T-helper 17 cell (primary cell): ENCODE data around the gene SAT2. TPM values are rescaled to one million over a fixed set of nuclear protein-coding genes. Genes with fewer than 3 reads are reported as not detected.
"Not testable (repeated sequence)": the region's sequence is repeated elsewhere in the genome, so short reads cannot be mapped to it uniquely, and the experiment has no call there.

Source experiments
- ATAC-seq: fragments of 150-1000 bp; cut with Tn5 transposase; 2 replicates; pipeline ENCODE4 v1.10.0; 2021; ENCODE audit warnings: mild to moderate bottlenecking, moderate library complexity
- DNase-seq, 3 donors: peaks; one replicate each; pipeline versions ENCODE4 v3.0.0 to v3.0.0-alpha.2; 2020 to 2021
- H3K9me3 ChIP-seq: one replicate; pipeline ENCODE4 v1.7.0; 2013; ENCODE audit warnings: low read length, mild to moderate bottlenecking; ENCODE audit not compliant: control insufficient read depth, poor library complexity, severe bottlenecking
- H3K27ac Mint-ChIP-seq: one replicate; pipeline ENCODE4 v1.8.0; 2022; ENCODE audit warnings: mild to moderate bottlenecking, moderate library complexity, mixed read lengths
- H3K27me3 Mint-ChIP-seq: one replicate; pipeline ENCODE4 v1.8.0; 2022; ENCODE audit warnings: mixed read lengths
- H3K36me3 Mint-ChIP-seq: one replicate; pipeline ENCODE4 v1.8.0; 2022; ENCODE audit warnings: low read depth, mixed read lengths
- H3K4me1 Mint-ChIP-seq: one replicate; pipeline ENCODE4 v1.8.0; 2022; ENCODE audit warnings: mild to moderate bottlenecking, mixed read lengths
- H3K4me3 Mint-ChIP-seq: one replicate; pipeline ENCODE4 v1.8.0; 2022; ENCODE audit warnings: mild to moderate bottlenecking, moderate library complexity, mixed read lengths
- total RNA-seq, 4 donors: library from RNA in 2 of 4; stranded (reverse) in 2 of 4; gene quantifications; one replicate each; pipeline ENCODE4 v1.2.3 and lab custom pipeline; 2022 to 2026

SAT2 gene
- total RNA-seq, 2 donors from 2014 or later = 39.1 to 42.9 TPM

DNA sequence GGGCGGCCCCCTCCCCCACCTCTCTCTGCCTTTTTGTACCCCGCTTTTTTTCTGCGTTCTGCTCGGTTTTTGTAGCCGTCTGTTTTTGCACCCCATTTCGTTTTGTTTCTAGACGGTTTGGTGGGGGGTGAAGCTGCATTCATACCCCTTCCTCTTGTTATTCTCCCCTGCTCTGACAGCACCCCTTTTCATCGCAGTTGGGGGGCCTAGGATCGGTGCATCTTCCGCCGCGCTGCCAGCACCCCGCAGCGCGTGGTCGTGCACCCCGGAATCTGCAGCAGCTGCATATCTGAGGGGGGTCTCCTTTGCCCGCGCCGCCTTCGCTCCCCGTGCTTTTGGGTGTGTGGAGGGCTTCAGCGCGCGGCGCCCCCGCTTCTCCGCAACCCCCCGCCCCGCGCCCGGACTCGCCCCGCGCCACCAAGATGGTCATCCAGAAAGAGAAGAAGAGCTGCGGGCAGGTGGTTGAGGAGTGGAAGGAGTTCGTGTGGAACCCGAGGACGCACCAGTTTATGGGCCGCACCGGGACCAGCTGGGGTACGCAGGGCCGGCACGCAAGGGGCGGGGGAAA is 23.6 kb upstream of the SAT2 start:
- peaks cover 19% of the 10 kb centered on the region for H3K4me1 Mint-ChIP-seq
- peak overlapping the region; percentile 62 for H3K27ac Mint-ChIP-seq
- ATAC-seq (peak; percentile 8), DNase-seq (no peak)
- H3K4me3 Mint-ChIP-seq = peak overlapping the region; percentile 97
- no peaks in the 10 kb centered on the region for H3K9me3 ChIP-seq
- H3K27me3 Mint-ChIP-seq = peaks cover 36% of the 10 kb centered on the region
- H3K36me3 Mint-ChIP-seq = peaks cover 3% of the 10 kb centered on the region

- peaks cover 39% of the 10 kb centered on the region for H3K27me3 Mint-ChIP-seq
- DNase-seq (peak; percentile 53 to 74 (median 70)), ATAC-seq (peak; percentile 95)
- H3K36me3 Mint-ChIP-seq = peaks cover 3% of the 10 kb centered on the region
- peaks cover 19% of the 10 kb centered on the region for H3K4me1 Mint-ChIP-seq
- H3K27ac Mint-ChIP-seq = peak within 1 kb of the TSS; percentile 62
- H3K9me3 ChIP-seq = no peaks in the 10 kb centered on the region
- H3K4me3 Mint-ChIP-seq = peak within 1 kb of the TSS; percentile 97
Observed at GRCh38 chr17:7650509-7651096, 23.0 kb upstream of the SAT2 start, which contains the start of gene ATP1B2. Gene ATP1B2, plus strand, starts transcription at chr17:7650926. Its CDS starts 593 bp downstream, at chr17:7651519.

DNA sequence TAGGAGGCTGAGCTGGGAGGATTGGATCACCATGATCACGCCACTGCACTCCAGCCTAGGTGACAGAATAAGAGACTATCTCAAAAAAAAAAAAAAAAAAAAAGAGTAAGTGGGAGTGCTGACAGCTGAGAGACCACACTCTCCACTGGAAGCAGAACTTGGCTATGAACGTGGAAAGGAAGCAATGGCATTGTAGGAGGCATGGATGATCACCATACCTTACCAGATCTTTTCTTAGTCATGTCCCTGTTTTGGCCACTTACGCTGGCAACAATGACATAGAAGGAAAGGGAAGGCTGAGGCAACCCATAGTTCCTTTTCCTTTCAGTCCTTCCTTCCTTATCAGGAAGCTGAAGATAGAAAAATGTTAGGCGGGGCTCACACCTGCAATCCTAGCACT is 19.4 kb upstream of the SAT2 start:
- Mint-ChIP-seq H3K4me3 (no peak overlapping the region), H3K27ac (no peak overlapping the region), H3K27me3 (peaks cover 40% of the 10 kb centered on the region), H3K4me1 (peaks cover 19% of the 10 kb centered on the region), H3K36me3 (peaks cover 3% of the 10 kb centered on the region)
- DNase-seq = no peak
- H3K9me3 ChIP-seq = no peaks in the 10 kb centered on the region
- no peak for ATAC-seq

DNA sequence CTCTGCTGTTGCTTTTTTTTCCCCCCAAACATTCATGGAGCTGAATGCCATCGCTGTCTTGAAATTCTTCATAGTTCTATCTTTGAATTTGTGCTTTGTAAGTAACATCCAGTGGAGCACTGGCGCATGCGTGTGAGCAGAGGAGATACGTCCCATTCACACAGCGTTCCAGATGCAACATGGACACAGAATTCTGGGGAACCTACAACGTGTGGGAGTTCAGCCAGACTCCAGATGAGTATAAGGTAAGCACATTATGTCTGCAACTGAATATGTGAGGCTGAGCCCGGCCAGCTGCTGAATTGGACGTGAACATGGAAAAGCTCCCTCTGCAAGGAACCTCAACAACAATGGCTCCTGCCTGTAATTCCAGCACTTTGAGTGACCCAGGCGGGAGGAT is 18.8 kb upstream of the SAT2 start:
- Mint-ChIP-seq H3K4me1 (peaks cover 21% of the 10 kb centered on the region), H3K36me3 (peaks cover 3% of the 10 kb centered on the region), H3K27me3 (peaks cover 40% of the 10 kb centered on the region), H3K4me3 (no peak overlapping the region), H3K27ac (no peak overlapping the region)
- no peak for DNase-seq
- ATAC-seq = no peak
- H3K9me3 ChIP-seq = no peaks in the 10 kb centered on the region

GRCh38 chr17:7644775-7645174 is 17.2 kb upstream of the SAT2 start:
- Mint-ChIP-seq H3K27ac (no peak overlapping the region), H3K36me3 (no peaks in the 10 kb centered on the region), H3K4me1 (peaks cover 8% of the 10 kb centered on the region), H3K4me3 (no peak overlapping the region), H3K27me3 (peaks cover 23% of the 10 kb centered on the region)
- no peak for DNase-seq
- H3K9me3 ChIP-seq = no peaks in the 10 kb centered on the region
- no peak for ATAC-seq

DNA sequence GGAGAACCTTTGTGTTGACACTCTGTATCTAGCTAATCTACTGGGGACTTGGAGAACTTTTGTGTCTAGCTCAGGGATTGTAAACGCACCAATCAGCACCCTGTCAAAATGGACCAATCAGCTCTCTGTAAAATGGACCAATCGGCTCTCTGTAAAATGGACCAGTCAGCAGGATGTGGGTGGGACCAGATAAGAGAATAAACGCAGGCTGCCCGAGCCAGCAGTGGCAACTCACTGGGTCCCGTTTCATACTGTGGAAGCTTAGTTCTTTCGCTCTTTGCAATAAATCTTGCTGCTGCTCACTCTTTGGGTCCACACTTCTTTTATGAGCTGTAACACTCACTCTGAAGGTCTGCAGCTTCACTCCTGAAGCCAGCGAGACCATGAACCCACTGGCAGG is 14.0 kb upstream of the SAT2 start:
- Mint-ChIP-seq H3K27me3 (peaks cover 14% of the 10 kb centered on the region), H3K4me3 (peak overlapping the region; percentile 59)
- not testable (repeated sequence) for ATAC-seq, H3K4me1 Mint-ChIP-seq, DNase-seq, H3K36me3 Mint-ChIP-seq, H3K27ac Mint-ChIP-seq, H3K9me3 ChIP-seq

- Mint-ChIP-seq H3K27ac (no peak overlapping the region), H3K27me3 (peaks cover 6% of the 10 kb centered on the region), H3K4me1 (peaks cover 6% of the 10 kb centered on the region), H3K36me3 (no peaks in the 10 kb centered on the region), H3K4me3 (no peak overlapping the region)
- ATAC-seq (no peak), DNase-seq (no peak)
- no peaks in the 10 kb centered on the region for H3K9me3 ChIP-seq
Observed at GRCh38 chr17:7640783-7641182, 13.2 kb upstream of the SAT2 start.

- no peaks in the 10 kb centered on the region for H3K36me3 Mint-ChIP-seq
- no peak overlapping the region for H3K27ac Mint-ChIP-seq
- no peaks in the 10 kb centered on the region for H3K27me3 Mint-ChIP-seq
- no peaks in the 10 kb centered on the region for H3K4me1 Mint-ChIP-seq
- ATAC-seq (no peak), DNase-seq (no peak)
- H3K9me3 ChIP-seq = no peaks in the 10 kb centered on the region
- no peak overlapping the region for H3K4me3 Mint-ChIP-seq
Observed at GRCh38 chr17:7636163-7636562, 8.5 kb upstream of the SAT2 start.

DNA sequence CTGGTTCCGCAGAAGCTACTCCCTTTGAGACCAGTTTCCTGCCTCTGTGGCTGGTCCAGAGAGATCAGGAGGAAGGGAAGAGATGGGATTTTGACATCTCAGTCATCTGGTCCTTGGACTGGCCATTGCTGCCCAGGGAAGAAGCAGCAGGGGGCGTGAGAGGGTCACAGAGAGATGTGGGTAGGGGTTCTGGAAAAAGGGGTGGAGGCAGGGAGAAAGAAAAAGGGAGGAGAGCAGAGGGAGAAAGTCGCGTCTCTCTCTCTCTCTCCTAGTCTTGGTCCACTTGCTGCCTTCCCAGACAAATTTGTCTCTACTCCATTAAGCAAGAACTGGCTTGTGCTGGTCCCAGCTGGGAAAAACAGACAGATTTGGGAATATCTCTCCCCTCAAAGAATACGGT is 6.8 kb upstream of the SAT2 start:
- no peaks in the 10 kb centered on the region for H3K27me3 Mint-ChIP-seq
- H3K9me3 ChIP-seq = no peaks in the 10 kb centered on the region
- no peak overlapping the region for H3K27ac Mint-ChIP-seq
- H3K36me3 Mint-ChIP-seq = no peaks in the 10 kb centered on the region
- H3K4me1 Mint-ChIP-seq = peaks cover 3% of the 10 kb centered on the region
- no peak overlapping the region for H3K4me3 Mint-ChIP-seq
- ATAC-seq (no peak), DNase-seq (no peak)

GRCh38 chr17:7633093-7633492 is 5.5 kb upstream of the SAT2 start:
- no peaks in the 10 kb centered on the region for H3K27me3 Mint-ChIP-seq
- DNase-seq (no peak), ATAC-seq (no peak)
- no peaks in the 10 kb centered on the region for H3K36me3 Mint-ChIP-seq
- H3K4me1 Mint-ChIP-seq = peaks cover 5% of the 10 kb centered on the region
- H3K9me3 ChIP-seq = no peaks in the 10 kb centered on the region
- peak overlapping the region; percentile 53 for H3K27ac Mint-ChIP-seq
- H3K4me3 Mint-ChIP-seq = no peak overlapping the region

DNA sequence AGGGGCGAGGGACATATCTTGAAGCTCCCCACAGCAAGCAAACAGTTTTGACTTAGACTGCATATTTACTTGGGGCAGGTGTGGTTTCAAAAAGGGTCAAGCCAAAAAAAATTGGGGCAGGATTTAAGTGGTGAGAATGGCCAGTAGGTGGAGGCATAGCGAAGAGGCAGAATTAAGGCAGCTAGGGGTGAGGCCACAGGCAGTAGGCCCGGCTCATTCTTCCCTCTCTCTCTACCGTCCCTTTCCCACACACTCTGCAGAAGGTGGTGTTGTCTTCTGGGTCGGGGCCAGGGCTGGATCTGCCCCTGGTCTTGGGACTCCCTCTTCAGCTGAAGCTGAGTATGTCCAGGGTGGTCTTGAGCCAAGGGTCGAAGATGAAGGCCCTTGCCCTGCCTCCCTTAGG is 4.9 kb upstream of the SAT2 start:
- Mint-ChIP-seq H3K4me1 (peaks cover 5% of the 10 kb centered on the region), H3K27ac (peak overlapping the region; percentile 53), H3K4me3 (no peak overlapping the region), H3K27me3 (no peaks in the 10 kb centered on the region), H3K36me3 (no peaks in the 10 kb centered on the region)
- no peaks in the 10 kb centered on the region for H3K9me3 ChIP-seq
- ATAC-seq = peak; percentile 36
- DNase-seq = no peak

DNA sequence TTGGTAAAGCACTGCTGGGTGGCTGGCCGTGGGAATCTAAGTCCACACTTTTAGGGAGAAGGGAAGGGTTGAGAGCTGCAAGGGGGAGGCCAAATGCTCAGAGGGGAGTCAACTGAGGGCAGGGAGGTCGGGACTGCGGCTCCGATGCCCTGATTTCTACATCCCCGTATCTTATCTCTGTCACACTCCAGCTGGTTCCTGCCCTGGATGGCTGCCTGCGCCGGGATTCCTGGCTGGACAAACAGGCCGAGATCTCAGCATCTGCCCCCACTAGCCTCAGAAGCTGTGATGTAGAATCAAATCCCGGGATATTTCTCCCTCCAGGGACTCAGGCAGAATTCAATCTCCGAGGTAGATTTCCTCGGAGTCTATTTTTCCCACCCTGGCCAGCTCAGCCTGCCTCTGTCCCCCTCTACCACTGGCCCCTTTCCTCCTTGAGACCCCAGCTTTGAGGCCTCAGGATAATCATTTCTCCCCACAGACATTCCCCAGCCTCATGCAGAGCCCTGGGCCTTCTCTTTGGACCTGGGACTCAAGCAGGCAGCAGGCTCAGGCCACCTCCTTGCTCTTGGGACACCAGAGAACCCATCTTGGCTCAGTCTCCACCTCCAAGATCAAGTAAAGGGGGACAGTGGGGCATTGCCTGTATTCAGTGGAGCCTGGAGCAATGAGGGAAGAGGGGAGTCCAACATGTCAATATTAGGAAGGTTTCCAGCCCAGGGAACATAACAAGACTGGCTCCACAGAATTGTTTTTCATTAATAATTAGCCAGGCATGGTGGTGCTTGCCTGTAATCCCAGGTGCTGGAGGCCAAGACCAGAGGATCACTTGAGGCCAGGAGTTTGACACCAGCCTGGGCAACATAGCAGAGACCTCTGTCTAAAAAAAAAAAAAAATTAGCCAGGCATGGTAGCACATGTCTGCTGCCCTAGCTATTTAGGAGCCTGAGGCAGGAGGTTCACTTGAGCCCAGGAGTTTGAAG is 4.1 kb upstream of the SAT2 start:
- no peak for DNase-seq
- Mint-ChIP-seq H3K36me3 (no peaks in the 10 kb centered on the region), H3K27ac (no peak overlapping the region), H3K27me3 (no peaks in the 10 kb centered on the region), H3K4me1 (peaks cover 12% of the 10 kb centered on the region), H3K4me3 (no peak overlapping the region)
- no peak for ATAC-seq
- H3K9me3 ChIP-seq = no peaks in the 10 kb centered on the region

DNA sequence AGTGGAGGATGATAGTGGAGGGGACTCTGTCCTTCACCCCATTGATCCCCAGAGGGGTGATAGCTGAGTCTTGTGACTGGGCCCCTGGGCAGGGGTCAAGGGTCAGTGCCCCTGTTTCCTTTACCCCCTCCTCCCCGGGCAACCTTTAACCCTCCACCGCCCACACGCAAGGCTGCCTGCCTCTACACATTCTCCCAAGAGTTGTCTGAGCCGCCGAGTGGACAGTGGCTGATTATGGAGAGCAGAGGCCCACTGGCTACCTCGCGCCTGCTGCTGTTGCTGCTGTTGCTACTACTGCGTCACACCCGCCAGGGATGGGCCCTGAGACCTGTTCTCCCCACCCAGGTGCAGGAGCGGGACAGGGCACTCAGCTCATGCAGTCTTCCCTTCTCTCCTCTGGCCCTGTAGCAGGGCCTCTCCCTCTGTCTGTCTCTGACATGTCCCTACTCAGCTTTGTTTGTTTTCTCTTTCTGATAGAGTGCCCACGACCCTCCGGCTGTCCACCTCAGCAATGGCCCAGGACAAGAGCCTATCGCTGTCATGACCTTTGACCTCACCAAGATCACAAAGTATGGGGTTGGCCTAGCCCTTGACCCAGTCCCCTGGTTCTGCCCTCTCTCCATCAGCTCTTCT is 2.4 kb upstream of the SAT2 start, which contains the start of gene SHBG:
SHBG (plus strand) TSS at position 197 of the 633 bp plus-strand sequence; CDS start at position 235, 38 bp downstream.
- ATAC-seq (no peak), DNase-seq (no peak)
- peak within 1 kb of the TSS; percentile 61 for H3K27ac Mint-ChIP-seq
- H3K27me3 Mint-ChIP-seq = no peaks in the 10 kb centered on the region
- peaks cover 13% of the 10 kb centered on the region for H3K4me1 Mint-ChIP-seq
- H3K36me3 Mint-ChIP-seq = no peaks in the 10 kb centered on the region
- H3K4me3 Mint-ChIP-seq = no peak within 1 kb of the TSS
- H3K9me3 ChIP-seq = no peaks in the 10 kb centered on the region
